Stimulated activated CD8-positive, alpha-beta memory T cell treated with anti-CD3 and anti-CD28 coated beads, Interleukin-4, amount 100 ng/mL, for 48 hours (primary cell): Measurements from ENCODE around the gene TMEM218.

Experiments
- DNase-seq: peaks from one replicate; pipeline ENCODE4 v3.0.0-alpha.2; 2020

The TMEM218 gene

GRCh38 chr11:125111343-125112207 lies at the start of gene TMEM218:
Gene TMEM218 (minus strand): TSS chr11:125111626. CDS start chr11:125102241, 9,385 bp downstream.
- peak; percentile 95 for DNase-seq

DNA sequence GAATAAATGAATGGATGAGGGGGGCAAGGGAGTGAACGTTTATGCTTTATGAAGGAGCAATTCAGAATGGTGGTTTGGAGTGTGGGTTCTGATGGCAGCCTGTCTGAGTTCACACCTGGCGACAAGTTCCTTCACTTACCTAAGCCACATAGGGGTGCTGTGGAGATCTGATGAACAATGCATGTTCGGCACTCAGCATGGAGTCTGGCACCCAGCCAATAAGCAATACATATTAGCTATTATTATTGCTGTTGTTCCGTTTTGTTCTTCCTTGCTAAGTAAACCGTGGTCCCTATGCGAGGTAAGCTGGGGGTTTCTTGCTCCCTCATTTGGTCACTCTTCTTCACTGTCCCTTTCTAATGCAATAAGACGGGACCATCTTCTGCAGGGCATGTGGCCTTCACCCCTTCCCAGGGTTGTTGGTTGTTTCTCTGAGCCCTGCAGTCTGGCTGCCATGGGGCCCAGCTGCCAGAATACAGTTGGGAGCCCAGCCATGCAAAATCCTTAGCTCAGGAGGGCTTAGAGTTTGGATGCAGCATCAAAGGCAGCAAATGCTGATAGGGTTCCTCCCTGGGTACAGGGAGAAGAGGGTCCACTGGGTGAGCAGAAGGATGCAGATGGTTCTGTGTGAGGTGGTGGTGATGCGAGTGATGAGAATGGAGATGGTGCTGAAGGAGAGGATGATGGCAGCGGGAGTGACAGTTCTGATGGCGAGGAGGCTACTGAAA lies 46.7 kb upstream of the TMEM218 start:
- no peak for DNase-seq

DNA sequence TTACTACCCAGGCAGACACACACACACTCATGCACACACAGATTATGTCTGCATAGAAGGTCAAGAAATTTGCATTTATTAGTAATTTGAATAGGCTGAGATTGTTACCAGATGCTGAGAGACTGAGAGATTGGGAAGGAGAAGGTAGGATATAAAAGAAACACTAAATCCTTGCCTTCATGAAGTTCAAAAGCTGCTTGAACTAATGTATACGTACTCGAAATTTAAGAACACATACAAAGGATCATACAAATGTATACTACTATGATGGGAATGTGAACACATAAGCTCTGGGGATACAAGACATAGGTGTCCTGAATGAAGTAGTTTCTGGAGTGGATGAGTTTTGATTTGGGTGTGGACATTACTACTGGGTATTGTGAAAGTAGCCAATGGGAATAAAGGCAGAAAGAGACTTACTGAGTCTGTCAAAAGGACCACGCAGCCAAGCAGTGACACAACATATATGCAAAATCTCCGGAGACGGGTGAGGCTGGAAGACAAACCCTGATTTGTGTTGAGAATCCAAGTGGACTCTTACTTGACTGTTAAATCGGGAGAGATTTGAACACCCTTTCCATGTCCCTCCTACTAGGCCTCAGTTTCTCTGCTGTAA lies 45.8 kb upstream of the TMEM218 start:
- no peak for DNase-seq

- DNase-seq, result no peak
Measured at GRCh38 chr11:125156346-125157117, 45.1 kb upstream of the TMEM218 start.

DNA sequence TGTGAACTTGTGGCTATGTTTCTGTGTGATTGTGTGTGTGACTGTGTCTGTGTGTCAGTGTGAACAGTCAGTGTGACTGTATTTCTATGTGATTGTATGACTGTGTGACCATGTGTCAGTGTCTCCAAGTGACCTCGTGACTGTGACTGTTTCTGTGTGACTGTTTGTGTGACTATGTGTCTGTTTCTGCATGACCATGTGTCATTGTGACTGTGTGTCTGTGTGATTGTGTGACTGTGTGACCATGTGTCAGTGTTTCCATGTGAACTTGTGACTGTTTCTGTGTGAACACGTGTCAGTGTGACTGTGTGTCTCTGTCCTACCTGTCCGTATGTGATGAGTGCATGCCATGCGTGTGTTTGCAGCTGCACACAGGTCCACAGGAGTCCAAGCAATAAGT lies 44.3 kb upstream of the TMEM218 start:
- no peak for DNase-seq

DNA sequence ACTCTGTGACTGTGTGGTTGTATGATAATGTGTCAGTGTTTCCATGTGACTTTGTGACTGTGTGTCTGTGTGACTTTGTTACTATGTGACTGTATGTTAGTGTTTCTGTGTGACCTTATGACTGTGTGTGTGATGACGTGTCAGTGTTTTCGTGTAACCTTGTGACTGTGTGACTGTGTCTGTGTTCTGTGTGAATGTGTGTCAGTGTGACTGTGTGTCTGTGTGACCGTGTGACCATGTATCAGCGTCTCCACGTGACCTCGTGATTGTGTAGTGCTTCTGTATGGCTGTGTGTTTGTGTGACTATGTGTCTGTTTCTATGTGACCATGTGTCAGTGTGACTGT lies 43.6 kb upstream of the TMEM218 start:
- DNase-seq, result no peak

DNA sequence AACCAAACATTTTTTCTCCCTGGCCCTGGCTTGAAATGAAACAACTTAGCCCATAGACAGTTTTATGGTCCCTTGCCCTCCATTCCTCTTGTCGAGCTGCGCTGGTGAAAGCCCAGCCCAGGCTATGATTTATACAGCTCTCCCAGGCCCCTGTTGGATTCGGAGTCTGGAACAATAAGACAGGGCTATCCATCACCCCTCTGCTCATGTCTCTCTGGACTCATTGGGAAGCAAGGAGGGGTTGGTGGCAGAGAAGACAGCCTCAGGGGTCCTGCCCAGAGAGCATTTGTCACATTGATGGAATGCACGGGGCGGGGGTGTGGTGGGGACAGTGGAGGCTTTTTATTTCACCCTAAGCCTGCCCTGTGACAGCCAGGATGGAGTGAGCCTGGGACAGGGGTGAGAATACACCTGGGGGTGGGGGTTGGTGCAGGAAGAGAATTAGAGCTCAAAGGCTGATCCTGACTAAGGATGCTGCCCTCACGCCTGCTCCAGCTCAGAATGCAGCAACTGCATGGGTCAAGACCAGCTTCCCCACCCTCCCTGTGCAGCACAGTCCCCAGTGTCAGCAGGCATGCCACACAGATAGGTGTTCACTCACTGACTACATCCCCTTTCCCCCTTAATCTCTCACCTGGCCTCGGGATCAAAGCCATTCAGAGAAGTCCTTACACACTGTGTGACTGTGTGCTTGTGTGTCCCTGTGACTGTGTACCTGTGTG lies 43.1 kb upstream of the TMEM218 start:
- no peak for DNase-seq

DNA sequence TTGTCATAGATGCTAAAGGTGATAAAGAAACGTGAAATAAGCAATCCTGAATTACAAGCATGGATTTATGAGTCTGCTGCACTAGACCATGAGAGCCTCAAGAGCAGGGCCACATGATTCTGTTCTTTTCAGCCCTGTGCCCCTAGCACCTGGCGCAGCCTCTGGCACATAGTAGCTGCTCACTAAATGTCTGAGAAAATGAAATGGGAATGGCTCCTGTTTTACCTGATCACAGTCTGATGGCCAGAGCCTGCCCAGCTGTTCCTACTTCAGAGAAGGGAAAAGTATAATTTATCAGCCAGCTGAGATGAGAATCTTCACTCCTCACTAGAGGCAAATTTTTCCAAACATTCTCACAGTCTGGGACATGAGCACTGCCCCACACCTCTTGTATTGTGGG lies 42.4 kb upstream of the TMEM218 start:
- no peak for DNase-seq

GRCh38 chr11:125148743-125149142 lies 37.3 kb upstream of the TMEM218 start:
- no peak for DNase-seq

DNA sequence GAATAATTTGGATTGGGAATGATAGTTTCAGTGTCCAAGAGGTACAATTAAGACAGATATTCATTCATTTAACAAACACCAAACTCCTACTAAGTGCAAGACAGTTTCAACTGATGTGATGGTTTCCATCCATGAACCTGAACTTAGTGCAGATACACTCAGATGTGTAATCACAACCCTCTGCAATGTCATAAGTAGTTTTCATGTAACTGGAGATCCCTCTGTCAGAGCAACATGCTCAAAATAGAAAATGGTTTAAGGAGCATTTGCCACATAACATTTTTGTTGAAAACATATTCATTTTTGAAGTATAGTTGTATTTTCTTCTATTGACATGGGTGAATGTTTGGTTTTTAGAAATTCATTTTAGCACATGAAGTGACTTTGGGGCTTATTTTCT lies 36.6 kb upstream of the TMEM218 start:
- DNase-seq, result no peak

- no peak for DNase-seq
Measured at GRCh38 chr11:125147280-125147679, 35.9 kb upstream of the TMEM218 start.

DNA sequence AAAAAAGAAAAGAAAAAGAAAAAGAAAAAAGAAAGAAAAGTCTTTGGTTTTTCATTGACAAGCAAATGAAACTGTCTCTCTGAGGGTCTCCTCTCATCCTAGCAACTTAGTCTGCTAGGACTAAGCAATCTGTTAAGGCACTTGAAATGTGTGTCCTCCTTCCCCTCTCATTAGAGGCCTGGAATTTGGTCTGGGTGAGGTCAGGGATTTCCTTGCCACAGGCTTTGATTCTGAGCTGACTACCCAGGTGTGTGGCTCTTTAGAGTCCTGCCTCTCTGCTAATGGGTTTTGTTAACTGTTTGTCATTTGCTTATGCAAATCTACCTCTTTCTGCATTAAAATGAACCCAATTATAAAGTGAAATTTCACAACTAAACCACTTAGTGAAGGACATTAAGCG lies 34.8 kb upstream of the TMEM218 start:
- no peak for DNase-seq

DNA sequence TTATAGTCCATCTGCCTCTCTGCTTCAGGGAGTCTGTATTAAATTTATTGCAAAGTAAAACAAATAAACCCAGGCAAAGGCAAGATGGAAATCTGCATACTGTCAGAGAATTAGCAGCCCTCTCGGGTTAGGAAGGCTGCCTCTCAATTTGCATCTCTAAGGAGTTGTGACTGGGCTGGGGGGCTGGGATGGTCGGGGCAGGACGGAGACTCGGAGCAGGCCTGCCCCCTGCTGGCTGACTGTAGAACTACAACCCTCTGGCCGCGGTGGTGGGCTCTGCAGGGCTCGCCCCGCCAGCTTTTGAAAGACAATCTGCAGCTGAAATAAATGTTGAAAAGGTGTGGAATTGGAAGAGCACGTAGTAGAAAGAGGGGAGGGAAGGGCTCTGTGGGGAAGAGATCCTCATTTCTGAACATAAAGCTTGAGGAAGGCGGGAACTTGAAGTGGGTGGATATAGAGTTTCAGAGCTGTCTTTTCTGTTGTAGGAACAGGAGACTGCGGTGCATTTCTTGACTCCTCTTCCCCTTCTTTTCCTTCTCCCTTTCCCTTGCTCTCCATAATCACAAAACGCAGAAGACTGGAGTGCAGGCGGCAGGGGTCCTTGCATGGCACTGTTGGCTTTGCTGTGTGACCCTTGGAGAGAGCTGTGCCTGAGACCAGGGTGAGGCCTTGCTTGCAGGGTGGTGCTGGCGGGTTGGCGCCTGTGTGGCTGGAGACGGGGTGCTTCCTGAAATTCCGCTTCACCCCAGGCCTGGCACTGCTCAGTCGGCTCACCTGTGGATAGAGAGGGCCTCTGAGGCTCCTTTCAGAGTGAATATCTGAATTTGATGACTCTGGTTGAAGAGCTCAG lies 30.5 kb upstream of the TMEM218 start:
- DNase-seq, result peak; percentile 83

GRCh38 chr11:125141178-125141577 lies 29.8 kb upstream of the TMEM218 start:
- DNase-seq, result no peak

DNA sequence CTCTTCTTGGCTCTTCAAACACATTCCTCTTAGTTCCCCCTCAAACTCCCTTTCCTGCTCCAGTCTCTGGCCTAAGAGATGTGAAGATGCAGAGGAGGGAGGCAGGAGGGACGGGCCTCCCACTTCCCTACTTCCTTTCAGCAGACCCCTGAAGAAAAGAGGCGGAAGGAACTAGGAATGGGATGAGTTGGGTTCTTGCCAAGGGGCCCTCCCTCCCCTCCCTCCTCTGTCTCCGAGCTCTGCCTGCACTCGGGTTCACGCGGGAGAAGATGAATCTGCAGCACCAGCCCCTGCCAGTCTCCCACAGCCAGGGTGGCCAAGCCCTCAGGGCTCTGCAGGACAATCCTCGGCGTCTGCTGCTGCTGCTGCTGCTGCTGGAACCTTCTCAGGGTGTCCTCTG lies 28.8 kb upstream of the TMEM218 start:
- no peak for DNase-seq

GRCh38 chr11:125139778-125140177 lies 28.4 kb upstream of the TMEM218 start:
- DNase-seq, result no peak

GRCh38 chr11:125138966-125139365 lies 27.5 kb upstream of the TMEM218 start:
- DNase-seq, result no peak

- no peak for DNase-seq
Measured at GRCh38 chr11:125136001-125136400, 24.6 kb upstream of the TMEM218 start.

GRCh38 chr11:125132596-125132995 lies 21.2 kb upstream of the TMEM218 start:
- DNase-seq, result no peak

- no peak for DNase-seq
Measured at GRCh38 chr11:125132071-125132470, 20.6 kb upstream of the TMEM218 start.

DNA sequence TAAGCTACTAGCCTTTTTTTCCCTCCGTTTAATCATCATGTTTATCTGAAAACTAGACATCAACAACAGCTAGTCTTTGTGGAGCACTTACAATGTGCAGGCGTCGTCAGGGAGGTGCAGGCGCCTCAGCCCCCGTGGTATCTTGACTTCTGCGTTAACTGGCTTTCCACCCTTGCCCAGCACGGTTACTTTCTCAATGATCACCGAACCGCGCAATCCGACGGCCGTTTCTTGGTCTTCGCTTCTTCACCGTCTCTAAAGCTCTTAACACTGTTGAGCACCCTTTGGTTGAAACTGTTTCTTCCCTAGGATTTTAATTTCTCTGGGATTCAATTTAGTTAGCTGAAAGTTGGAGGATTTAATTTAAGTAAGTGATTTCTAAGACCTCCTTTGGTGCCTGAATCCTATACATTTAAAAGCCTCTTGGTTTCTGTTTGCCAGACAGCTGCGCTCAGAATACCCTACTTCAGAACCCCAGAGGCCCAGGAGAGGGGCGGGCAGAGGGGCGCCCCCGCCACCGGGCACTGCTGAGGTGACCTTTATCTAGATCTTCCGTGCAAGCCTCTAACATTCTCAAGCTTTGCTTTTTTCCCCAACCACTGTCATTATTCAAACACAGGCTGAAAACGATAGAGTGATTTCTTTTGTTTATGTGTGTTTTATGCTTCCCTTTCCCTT lies 18.0 kb upstream of the TMEM218 start:
- DNase-seq, result no peak
